Thyroid gland (tissue), 4 donors: ENCODE data around the gene CPA3. TPM values are rescaled to one million over a fixed set of nuclear protein-coding genes. Genes with fewer than 3 reads are reported as not detected.

Source experiments
- DNase-seq, 2 donors: peaks; one replicate each; pipeline ENCODE4 v3.0.0-alpha.2; 2019
- H3K27ac ChIP-seq, 3 donors: fragments of 200-600 bp; sonication (generic); 1 replicate in 2 of 3; 2 replicates in 1 of 3; pipeline ENCODE4 v1.5.1; 2016 to 2019; ENCODE audit warnings: mild to moderate bottlenecking in 1 of 3, moderate library complexity in 1 of 3
- H3K27me3 ChIP-seq: fragments of 200-600 bp; sonication (generic); one replicate; pipeline ENCODE4 v1.5.1; 2019
- H3K36me3 ChIP-seq, 2 donors: fragments of 200-600 bp; sonication (generic); one replicate each; pipeline ENCODE4 v1.5.1; 2016 to 2019
- H3K4me1 ChIP-seq, 2 donors: fragments of 200-600 bp; sonication (generic); one replicate each; pipeline ENCODE4 v1.5.1; 2017 to 2019
- H3K4me3 ChIP-seq, 3 donors: fragments of 200-600 bp; sonication (generic); replicated peaks in 1 of 3; 1 replicate in 2 of 3; 2 replicates in 1 of 3; pipeline ENCODE4 v1.5.1; 2016; ENCODE audit warnings: mild to moderate bottlenecking in 1 of 3
- H3K9me3 ChIP-seq: fragments of 200-600 bp; sonication (generic); one replicate; pipeline ENCODE4 v1.5.1; 2017
- POLR2A ChIP-seq, 2 donors: fragments of 450-650 bp; IDR thresholded peaks; one replicate each; pipeline ENCODE4 v1.6.1; 2017; ENCODE audit warnings: antibody characterized with exemption in 2 of 2, mild to moderate bottlenecking in 2 of 2, moderate library complexity in 1 of 2
- WGBS, 2 donors: methylation state at CpG; one replicate each; pipeline ENCODE4 v1.1.5; 2017; 5-methylcytosine and 5-hydroxymethylcytosine counted together
- intact Hi-C: fragments of 100-400 bp; cut with DNase I; formaldehyde crosslinking; loops from one replicate; pipeline ENCODE4 v1.15.1; 2023
- total RNA-seq, 4 donors: library from RNA; depleted of rRNA; stranded (reverse); fragments of >200 nt; gene quantifications; one replicate each; pipeline ENCODE4 v1.2.3, GENCODE V29; 2016
- TF ChIP-seq, protein P1 (sequence below), 6 experiments: fragments of 200-600 bp in 3 of 6; fragments of 450-650 bp in 3 of 6; sonication (generic) in 3 of 6; IDR thresholded peaks; one replicate each; pipeline ENCODE4 v1.5.1; 2016 to 2019; ENCODE audit warnings: antibody characterized with exemption in 6 of 6, mild to moderate bottlenecking in 2 of 6, inconsistent platforms in 1 of 6, moderate library complexity in 1 of 6

CPA3 gene
- total RNA-seq, 4 donors from 2014 or later: 0.38 to 4.6 (median 0.56) TPM

DNA sequence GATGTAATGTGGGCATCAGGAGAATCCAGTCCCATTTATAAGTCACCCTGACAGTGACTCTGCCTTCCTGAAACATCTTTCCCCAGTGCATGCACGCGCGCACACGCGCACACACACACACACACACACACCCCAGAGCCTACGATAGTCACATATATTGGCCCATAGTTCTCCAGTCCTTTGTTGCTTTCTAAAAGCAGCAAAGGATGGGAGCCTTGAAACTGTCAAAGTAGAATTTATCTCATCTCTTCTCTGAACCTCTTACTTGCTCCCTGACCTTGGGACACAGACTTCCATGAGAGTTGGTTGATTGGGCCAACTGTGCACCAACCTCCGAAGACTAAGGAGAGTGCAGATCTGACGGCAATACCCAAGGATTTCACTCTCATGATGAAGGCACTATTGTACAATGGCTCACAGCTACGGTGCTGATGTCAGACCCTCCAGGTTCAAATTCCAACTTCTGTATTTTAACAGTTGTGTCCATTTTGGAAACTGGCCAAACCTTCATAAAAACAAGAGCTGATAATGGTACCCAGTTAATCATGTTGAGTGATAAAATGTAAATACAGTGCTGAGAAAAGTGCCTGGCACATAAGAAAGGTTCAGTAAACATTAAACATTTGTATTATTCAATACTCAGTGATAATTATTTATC, 8.3 kb downstream of the CPA3 start:
- TF ChIP-seq POLR2A (IDR thresholded peaks at IDR 0.05): no peak
- TF ChIP-seq, protein P1, sequence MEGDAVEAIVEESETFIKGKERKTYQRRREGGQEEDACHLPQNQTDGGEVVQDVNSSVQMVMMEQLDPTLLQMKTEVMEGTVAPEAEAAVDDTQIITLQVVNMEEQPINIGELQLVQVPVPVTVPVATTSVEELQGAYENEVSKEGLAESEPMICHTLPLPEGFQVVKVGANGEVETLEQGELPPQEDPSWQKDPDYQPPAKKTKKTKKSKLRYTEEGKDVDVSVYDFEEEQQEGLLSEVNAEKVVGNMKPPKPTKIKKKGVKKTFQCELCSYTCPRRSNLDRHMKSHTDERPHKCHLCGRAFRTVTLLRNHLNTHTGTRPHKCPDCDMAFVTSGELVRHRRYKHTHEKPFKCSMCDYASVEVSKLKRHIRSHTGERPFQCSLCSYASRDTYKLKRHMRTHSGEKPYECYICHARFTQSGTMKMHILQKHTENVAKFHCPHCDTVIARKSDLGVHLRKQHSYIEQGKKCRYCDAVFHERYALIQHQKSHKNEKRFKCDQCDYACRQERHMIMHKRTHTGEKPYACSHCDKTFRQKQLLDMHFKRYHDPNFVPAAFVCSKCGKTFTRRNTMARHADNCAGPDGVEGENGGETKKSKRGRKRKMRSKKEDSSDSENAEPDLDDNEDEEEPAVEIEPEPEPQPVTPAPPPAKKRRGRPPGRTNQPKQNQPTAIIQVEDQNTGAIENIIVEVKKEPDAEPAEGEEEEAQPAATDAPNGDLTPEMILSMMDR (IDR thresholded peaks at IDR 0.05): no peak
- Histone ChIP-seq H3K27me3 (no peaks in the 10 kb centered on the region), H3K4me3 (no peak overlapping the region), H3K27ac (no peak overlapping the region), H3K4me1 (no peaks in the 10 kb centered on the region), H3K36me3 (no peaks in the 10 kb centered on the region), H3K9me3 (no peaks in the 10 kb centered on the region)
- 83 to 87% methylated on average over 9 of the region's 9 CpGs for WGBS, 2 donors
- intact Hi-C loops: no loop called here
- DNase-seq: no peak

GRCh38 chr3:148873977-148874376, 8.9 kb downstream of the CPA3 start:
- no peak for DNase-seq
- H3K27me3 ChIP-seq: no peaks in the 10 kb centered on the region
- intact Hi-C loops: no loop called here
- H3K4me1 ChIP-seq: no peaks in the 10 kb centered on the region
- H3K36me3 ChIP-seq: no peaks in the 10 kb centered on the region
- no peaks in the 10 kb centered on the region for H3K9me3 ChIP-seq
- H3K4me3 ChIP-seq: no peak overlapping the region
- no peak overlapping the region for H3K27ac ChIP-seq
- TF ChIP-seq POLR2A (IDR thresholded peaks at IDR 0.05): no peak
- TF ChIP-seq, protein P1 (IDR thresholded peaks at IDR 0.05): no peak
- 33 to 42% methylated on average over 1 of the region's 1 CpG for WGBS, 2 donors

GRCh38 chr3:148878095-148878494, 13.0 kb downstream of the CPA3 start:
- Histone ChIP-seq H3K4me3 (no peak overlapping the region), H3K9me3 (no peaks in the 10 kb centered on the region), H3K27me3 (no peaks in the 10 kb centered on the region), H3K4me1 (no peaks in the 10 kb centered on the region), H3K36me3 (no peaks in the 10 kb centered on the region), H3K27ac (no peak overlapping the region)
- intact Hi-C loops: no loop called here
- no peak for DNase-seq
- no peak for TF ChIP-seq POLR2A (IDR thresholded peaks at IDR 0.05)
- TF ChIP-seq, protein P1 (IDR thresholded peaks at IDR 0.05): no peak

DNA sequence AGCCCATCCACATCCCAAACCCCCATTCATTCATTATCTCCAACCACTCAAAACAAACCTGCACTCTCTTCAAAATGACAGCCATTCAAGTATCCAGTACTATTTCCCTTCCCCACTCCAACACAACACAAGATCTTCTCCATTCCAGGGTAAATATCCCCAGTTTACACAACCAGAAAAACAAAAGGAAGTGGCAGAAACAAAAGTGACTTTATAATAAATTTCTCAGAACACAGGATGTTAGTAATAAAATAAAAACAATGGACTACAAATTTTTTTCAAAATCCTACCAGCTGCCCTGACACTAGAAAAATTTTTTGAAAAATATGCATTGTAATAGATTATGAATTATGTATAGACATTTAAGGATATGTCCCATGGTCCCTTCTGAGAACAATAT, 14.2 kb downstream of the CPA3 start:
- intact Hi-C loops: no loop called here
- Histone ChIP-seq H3K9me3 (no peaks in the 10 kb centered on the region), H3K27ac (no peak overlapping the region), H3K4me3 (no peak overlapping the region), H3K4me1 (no peaks in the 10 kb centered on the region), H3K36me3 (no peaks in the 10 kb centered on the region), H3K27me3 (no peaks in the 10 kb centered on the region)
- TF ChIP-seq, protein P1 (IDR thresholded peaks at IDR 0.05): no peak
- no peak for TF ChIP-seq POLR2A (IDR thresholded peaks at IDR 0.05)
- no peak for DNase-seq

DNA sequence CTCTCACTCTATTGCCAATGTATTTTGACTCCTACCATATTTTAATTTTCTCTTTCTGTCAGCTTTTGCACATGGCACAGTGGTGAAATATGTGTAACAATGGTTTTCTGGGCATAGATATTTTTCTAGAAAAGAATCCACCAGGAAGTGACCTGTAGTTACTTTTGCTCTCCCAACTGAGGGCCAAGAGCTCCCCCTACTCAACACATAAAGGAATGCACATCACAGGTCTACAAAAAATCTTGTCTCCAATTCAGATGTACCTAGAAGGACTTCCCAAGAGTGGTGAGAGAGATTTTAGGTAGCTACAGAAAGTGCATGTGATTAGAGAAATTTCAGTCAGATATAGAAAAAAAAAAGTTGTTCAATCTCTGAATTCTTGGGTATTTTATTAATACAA, 15.6 kb downstream of the CPA3 start:
- TF ChIP-seq, protein P1 (IDR thresholded peaks at IDR 0.05): no peak
- TF ChIP-seq POLR2A (IDR thresholded peaks at IDR 0.05): no peak
- no peak overlapping the region for H3K4me3 ChIP-seq
- no peaks in the 10 kb centered on the region for H3K36me3 ChIP-seq
- H3K27me3 ChIP-seq: no peaks in the 10 kb centered on the region
- DNase-seq: no peak
- intact Hi-C loops: no loop called here
- H3K4me1 ChIP-seq: no peaks in the 10 kb centered on the region
- H3K27ac ChIP-seq: no peak overlapping the region
- H3K9me3 ChIP-seq: no peaks in the 10 kb centered on the region
